DMS 273 treated with DMSO at 0.1 percent for 48 hours (cell line): ENCODE results near the gene CEP85L.
A peak's percentile ranks its signal among the peaks of the same experiment; 100 is the strongest.

Source experiments
- DNase-seq: peaks from one replicate; lab custom pipeline; 2025; lab: John Stamatoyannopoulos, UW

CEP85L gene

DNA sequence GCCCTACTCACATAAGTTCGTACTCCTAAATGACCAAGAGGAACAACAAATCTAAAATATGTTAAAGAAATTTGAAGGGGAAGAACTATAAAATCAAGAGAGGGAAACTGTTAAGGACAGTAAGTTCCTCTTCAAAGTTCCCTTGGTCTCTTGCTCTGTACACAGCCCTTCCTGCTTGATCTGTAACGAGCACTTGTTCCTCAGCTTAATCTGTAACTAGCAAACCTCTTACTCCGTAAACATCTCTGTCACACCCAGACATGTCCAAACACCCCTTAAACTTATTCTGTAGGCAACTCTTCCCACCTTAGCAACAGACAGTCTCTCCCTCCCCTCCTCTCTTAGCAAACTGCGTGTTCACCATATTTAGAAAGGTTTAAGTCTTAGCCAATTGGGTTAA, 73.4 kb downstream of the CEP85L start:
- no peak for DNase-seq

DNA sequence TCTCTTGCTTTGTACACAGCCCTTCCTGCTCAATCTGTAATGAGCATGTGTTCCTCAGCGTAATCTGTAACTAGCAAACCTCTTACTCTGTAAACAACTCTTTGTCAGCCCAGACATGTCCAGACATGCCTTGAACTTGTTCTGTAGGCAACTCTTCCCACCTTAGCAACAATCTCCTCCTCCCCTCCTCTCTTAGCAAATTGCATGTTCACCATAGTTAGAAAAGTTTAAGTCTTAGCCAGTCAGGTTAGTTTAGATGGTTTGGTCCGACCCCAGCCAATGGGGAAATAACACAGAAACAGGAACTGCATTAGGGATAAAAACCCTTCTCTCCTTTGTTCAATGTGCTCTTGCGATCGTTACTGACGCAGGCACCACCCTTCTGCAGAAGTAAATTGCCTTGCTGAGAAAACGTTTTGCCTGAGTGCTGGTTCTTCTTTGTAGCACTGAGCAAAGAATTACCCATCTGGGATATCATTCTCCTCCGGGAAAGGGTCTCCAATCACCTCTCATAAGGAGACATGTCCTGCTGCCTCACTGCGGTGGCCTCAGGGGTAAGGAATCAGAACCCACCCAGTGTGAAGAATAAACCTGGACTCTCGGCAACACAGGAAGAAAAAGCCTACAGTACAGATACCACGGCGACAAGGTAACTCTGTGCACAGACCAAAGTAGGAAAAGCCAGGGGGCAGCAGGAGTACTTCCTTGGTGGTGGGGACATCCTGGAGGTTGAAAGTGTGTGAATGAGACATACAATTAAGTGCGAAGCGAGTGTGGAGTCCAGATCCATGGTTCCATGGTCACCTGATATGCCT, 77.1 kb downstream of the CEP85L start:
- no peak for DNase-seq

DNA sequence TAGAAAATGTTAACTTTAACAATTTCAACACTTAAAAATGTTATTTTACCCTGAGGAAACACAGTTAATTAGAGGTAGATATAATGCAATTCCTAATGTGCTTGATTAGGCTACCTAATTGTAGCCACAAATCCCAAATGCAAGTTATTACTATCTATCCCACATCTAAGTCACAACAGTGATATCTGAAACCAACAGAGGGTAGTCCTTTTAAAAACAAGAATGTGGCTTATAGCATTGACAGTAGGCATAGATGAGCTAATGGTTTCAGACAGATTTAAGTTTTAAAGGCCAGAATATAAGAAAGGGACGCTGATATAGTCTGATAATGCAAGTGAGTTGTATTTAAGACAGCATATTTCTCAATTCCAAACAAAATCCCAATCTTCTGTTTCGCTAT, 80.3 kb downstream of the CEP85L start:
- DNase-seq: no peak

DNA sequence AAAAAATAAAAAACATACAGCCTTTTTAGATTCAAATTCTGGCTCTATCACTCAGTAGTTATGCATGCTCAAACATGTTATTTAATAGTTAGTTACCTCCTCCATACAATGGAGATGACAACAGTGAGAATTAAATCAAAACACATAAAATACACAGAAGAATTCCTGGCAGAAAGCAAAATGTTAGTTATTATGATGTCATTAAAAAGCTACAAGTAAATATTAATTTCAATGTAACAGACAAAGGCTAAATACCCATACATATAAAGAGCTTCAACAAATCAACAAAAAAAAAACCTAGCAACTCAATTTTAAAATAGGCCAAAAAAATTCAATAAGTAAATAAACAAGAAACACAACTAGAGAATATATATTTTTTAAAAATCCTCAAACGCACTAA, 81.9 kb downstream of the CEP85L start:
- DNase-seq: no peak

DNA sequence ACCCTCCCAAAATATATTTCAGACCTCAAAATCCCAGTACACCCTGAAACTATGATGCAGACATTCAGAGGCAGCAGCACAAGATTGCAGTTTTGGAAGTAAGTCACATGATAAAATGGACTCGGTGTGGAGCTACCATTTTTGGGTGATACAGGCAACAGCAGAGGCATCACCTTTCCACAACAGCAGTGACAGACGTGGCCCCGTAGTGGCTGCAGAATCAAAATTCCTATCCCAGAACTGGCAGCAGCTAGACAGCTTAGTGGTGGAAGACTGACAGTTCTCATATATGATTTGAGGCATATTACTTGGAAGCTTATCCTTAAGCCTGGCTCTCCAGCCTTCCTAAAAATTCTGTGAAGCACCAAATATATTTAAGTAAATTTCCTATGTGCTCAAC, 83.4 kb downstream of the CEP85L start:
- DNase-seq: no peak

DNA sequence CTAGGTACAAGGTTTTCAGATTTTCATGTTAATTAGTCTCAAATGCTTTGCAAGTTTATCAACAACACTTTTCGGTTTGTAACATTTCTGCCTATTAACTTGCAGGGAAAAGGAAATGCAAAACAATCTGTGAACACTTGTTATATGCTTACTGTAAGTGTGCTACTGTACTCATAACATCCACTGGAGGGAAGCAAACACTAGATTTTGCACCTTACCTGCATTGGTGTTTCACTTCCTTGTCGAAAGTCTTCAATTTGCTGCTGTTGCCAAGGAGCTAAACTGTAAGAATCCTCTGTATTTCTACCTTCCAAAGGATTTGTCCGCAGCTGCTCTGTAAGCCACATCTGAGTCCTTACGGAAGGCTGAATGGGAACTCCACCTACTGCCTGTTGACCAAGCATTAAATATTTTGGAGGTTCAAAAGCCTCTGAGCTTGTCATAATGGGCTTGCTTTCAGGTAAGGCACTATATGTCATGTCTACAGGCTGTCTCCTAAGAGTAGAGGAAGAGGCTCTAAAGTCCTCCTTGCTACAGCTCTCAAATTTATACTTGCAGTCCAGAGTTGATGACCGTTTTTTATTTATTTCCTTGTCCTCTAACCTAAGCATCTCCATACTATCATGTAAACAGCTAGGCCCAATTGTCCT, 86.0 kb downstream of the CEP85L start:
- DNase-seq: no peak

DNA sequence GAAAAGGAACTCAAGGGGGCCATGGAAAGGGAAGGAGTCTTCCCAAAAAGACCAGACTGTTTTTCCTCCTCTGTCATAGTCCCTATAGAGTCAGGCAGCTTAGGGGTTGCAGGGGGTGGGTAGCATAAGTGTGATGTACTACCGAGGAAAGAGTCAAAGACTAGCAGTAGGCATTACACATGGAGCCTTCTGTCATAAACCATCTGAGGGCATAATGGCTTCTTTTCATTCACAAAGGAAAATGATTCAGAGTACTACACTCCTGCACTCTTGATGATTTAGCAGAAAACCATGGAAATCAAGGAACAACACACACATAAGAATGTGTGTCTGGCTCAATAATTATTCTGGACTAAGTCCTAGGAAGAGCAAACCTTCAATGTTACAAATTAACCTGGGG, 88.4 kb downstream of the CEP85L start:
- DNase-seq: no peak

DNA sequence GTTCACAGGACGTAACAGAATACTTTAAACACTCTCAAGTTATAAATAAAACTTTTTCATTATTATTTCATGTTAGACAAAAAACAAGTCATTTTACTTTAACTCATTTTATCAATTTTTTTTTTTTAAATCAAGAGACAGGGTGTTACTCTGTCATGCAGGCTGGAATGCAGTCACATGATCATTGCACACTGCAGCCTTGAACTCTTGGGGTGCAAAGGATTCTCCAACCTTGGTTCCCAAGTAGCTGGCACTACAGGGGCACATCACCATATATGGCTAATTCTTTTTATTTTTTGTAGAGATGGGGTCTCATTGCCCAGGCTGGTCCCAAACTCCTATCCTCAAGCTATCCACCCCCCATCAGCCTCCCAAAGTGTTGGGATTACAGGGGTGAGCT, 89.1 kb downstream of the CEP85L start:
- DNase-seq: no peak

DNA sequence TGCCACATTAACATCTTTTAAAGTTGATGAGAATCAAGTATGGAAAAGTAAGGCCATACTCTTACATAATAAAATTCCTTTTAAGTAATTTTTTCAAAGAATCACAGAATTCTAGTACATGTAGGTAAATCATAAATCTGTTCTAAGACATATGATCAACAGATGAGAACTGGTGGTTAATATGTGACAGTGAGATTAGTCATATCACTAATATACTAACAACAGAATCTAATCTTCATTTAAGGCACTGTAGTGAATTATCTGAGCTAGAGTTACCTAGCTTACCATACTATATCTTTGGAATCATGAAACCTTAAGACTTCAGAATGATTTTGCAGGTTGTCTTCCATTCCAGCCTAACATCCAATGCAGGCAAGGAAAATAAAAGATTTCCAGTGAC, 91.7 kb downstream of the CEP85L start:
- DNase-seq: no peak

DNA sequence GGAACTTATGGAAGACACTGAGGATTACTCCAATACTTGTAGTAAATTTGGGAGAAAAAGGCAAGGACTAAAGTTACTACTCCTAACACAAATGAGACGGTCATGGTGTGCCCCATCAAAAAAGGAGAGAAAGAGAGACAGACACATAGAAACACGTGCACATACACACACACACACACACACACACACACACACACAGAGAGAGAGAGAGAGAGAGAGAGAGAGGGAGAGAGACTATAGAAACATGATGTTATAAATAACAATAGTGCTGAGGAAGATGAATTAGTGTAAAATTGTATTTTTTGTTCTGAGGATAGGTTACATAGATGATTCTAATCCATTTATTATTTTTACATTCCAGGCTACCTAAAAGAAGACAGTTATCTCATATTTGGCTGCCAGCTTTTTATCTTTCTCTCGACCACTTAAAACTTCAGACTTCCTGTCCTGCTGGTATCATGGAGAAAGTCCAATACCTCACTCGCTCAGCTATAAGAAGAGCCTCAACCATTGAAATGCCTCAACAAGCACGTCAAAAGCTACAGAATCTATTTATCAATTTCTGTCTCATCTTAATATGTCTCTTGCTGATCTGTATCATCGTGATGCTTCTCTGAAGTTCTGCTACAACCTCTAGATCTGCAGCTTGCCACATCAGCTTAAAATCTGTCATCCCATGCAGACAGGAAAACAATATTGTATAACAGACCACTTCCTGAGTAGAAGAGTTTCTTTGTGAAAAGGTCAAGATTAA, 92.8 kb downstream of the CEP85L start:
- no peak for DNase-seq

DNA sequence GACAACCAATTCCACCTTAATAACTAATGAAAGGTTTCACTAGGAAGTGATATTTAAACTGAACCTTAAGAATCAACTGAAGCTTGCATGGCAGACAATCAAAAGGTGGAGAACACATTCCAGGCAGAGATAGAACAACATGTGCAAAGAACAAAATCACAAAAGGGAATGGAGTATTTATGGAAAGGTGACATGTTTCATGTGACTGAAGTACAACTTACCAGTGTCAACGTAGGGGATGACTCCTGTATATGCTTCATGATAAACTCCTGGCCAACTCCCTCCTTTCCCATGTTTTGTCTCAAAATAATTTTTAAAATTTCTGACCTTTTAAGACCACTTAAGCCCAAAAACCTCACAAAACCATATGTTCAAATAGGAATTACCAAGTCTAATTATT, 96.7 kb downstream of the CEP85L start:
- DNase-seq: no peak

DNA sequence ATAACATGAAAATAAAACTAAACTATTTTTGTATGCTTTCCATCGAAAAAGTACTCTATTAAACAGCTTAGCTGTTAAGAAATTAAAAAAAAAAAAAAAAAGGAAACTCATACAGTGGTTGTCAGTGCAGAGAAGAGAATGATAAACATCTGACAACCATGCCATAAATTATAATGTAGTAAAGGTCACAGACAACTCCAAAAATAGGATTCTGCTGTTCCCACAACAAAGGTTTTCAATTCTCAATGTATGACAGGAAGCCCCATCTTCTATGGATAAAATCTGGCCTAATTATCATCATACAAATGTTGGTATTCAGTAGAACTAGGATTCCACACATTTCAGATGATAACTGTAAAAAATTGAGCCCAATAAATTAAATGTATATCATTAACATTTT, 98.3 kb downstream of the CEP85L start:
- no peak for DNase-seq

DNA sequence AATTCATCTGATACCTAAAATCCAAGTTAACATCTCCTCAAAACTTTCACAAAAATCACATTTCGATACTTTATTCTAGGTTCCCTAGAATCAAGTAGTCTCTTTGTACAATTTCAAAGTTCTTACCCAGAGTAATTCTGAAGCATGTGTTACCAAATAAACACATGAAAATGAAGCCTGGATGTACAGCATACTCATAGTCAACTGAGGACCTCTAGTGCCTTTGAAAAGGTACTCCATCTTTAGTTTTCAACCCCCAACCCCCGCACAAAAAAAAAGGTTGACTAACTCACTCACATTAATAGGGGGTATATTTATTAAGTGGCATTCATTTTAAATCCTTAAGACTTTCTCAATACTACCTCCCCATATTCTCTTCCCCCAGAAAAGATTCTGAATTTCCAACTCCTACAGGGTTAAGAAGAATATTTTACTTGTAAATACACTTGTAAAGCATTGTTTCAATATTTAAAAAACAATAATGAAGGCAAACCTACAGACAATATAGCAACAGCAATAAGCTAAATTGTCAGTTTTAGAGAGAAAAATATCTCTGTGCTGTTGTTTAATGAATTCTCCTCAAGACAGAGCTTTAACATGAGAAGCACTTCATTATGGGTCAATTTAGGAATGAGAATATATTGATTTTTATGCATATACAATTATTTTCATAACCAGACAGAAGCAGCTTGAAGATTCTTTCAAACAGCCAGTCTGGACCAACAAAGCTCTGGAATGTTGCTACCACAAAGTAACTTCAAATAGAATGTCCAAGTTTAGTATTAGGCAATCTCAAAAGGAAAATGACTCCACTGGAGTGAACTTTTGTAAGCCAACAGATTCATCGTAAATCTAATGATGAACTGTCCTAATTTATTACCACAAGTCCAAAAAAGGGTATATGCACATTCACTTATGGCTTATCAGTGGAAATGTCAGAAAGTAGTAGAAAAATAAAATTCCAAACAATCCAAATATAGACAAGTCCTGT, 100.0 kb downstream of the CEP85L start:
- DNase-seq: peak; percentile 57

DNA sequence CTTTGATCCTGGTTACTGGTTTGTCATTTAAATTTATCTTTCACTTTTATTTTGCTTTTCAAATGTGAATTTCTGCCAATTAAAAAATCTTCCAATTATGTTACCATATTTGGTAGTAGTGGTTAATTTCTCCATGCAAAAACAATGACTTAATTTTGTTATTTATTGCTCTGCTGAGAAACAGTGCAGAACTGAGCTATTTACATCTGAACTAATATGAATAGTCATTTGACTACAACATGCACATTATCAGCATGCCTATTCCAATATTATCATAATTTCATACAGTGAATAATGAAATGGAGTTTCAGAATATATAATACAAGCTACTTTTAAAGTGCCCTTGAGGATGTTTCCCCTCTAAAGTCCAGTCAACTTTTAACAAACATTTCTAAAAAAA, 102.8 kb downstream of the CEP85L start:
- DNase-seq: no peak

DNA sequence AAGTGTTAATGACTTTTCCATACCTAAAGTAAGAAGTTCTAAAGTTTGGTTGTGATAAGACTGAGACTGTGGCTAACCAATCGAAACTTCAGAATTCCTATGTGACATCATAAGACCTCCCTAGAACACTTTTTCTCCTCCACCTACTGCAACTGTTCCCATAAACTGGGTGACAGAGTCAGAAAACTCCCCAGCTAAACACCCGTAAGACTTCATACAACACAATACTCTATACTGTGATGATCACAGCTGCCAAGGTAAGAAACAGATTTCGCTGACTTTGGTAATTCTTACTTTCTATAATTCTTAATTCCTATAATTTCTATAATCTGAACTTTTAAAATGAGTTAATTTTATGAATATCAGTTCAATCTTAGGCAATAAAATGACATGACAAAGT, 103.3 kb downstream of the CEP85L start, which contains the start of gene PLN:
TSS of gene PLN (plus strand) at position 161 of the 400 bp plus-strand sequence. CDS start 10,626 bp downstream, outside the sequence.
- no peak for DNase-seq

DNA sequence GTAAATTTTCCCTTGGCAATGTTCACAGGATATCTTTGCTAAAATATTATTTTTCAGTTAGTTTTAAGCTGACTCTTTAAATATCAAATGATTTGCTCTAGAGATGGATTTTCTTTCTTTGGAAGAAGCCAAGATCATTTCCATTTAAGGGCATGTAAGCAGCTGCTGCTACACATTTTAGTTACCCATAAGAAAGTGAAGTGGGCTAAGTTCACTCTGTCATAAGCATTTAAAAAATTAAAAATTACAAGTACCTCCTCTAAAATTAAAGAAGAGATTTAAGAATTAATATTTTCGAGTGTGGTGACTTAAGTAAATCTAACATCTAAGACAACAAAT, 104.5 kb downstream of the CEP85L start:
- DNase-seq: no peak

DNA sequence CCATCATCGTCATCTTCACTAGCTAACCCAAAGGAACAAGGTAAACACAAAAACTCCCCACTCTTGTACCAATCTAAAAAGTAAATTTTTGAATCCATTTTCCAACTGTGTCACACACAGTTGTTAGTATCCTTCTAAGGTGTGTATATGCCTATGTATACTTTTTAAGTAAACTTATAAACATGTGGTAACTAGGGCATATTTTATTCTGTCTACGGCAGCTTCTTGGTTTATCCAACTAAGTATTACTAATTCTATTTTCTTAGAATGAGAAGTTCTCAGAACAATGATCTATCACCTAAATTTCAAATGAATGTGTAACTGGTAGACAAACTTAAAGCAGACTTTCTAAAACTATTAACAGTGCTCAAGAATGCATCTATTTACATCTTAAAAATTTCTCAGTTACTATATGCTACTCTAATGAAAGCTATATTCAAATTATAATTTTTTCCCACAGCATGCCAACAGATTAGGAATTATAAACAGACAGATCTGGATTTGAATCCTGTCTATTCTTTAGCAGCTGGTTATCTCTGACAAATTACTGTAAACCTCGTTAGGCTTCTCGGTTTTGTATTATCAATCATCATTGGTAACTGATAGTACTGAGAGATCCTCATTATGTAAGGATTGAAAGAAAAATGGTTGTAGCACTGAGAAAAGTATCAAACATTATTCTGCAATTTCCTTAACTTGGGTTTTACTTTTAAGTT, 105.1 kb downstream of the CEP85L start:
- no peak for DNase-seq

DNA sequence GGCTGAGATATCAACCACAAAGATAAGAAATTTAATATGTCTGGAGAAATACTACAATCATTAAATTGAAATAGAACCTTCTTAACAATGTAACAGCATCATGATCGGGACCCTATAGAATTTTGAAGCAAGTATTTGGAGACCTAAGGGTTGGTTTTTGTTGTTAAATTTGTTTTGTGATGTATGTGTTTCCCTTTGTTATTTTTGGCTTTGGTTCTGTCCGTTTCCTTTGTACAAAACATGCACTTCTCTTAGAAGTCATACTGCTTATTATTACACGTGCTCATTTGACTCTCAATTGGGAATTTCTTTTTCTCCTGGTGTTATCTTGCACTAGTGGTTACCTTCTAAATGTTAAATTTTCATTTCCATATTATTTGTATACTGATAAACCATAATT, 107.3 kb downstream of the CEP85L start:
- no peak for DNase-seq

DNA sequence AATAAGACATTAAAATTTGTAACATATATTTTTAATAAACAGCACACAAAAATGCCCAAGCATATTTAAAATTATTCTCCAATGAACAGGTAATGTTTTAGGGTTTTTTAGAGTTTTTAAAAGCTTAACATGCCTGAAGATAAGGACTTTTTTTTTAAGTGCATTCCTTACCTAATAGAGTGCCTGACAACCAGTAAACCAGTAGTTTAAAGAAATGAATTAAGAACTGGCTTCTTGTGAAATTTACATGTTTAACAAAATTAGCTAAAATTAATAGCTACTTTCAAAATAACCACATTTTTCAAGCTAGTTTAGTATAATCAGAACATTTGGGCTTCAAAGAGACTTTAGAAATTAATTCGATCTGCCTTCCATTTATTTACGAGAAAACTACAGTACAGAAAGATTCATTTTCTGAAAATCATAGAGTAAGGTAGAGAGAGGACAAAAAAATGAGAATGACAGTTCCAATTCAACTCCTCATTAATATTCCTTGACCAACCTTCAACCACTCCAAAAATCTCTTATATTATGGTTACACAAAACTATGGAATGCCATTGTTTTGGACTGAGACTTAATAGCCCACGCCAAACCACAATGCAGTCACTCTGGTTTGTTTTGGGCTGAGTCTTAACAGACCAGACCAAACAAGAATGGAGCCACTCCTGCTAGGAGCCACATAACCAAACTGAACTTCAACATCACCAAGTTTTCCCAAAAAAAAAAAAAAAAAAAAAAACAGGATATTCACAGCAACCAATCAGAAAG, 109.0 kb downstream of the CEP85L start:
- no peak for DNase-seq

DNA sequence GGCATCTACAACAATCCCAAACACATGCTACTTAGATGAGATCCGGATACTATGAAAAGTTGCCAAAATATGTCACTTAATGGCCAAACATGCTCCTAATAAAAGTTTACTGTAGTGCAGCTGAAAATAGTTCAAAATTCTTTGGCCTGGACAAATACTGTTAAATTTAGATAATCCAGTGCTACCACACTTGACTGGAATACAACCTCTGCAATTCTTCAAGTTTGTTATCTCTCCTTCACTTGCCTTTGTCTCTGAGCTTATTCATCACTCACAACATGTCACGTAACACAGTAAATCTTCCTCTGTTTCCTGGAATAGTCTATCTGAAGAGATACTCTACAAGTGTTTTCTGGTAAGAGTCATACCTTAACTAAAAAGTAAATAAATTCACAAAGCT, 113.8 kb downstream of the CEP85L start:
- DNase-seq: no peak
